Stimulated activated CD4-positive, alpha-beta T cell treated with anti-CD3 and anti-CD28 coated beads, TNF-alpha, amount 100 ng/mL, for 48 hours (primary cell): ENCODE results near the gene AMPD3.

Source experiments
- DNase-seq, 3 donors: peaks; one replicate each; pipeline ENCODE4 v3.0.0-alpha.2; 2020; ENCODE audit warnings: low read depth in 3 of 3

The AMPD3 gene

GRCh38 chr11:10461276-10461790, 6.3 kb downstream of the AMPD3 start:
- no peak for DNase-seq

GRCh38 chr11:10462746-10463300, 7.8 kb downstream of the AMPD3 start:
- no peak for DNase-seq

GRCh38 chr11:10473371-10473770, 18.3 kb downstream of the AMPD3 start:
- no peak for DNase-seq

DNA sequence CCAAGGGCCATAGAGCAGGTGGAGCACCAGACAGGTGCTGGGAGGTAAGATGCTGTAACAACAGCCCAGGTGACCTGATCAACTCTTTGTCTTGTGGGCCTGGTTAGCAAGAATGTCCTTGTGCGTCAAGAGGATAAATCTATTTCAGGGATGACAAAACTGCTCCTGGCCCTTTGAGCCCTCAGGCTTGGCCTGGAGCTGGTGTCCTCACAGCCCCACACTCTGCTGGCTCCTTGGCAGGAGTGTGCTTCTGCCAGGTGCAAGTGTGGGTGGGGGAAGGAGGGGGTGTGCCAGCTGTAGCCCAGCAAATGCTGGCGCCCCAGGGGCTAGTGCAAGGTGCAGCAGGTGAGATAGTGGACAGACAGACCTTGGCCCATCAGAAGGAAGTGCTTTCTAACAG, 19.5 kb downstream of the AMPD3 start:
- no peak for DNase-seq

DNA sequence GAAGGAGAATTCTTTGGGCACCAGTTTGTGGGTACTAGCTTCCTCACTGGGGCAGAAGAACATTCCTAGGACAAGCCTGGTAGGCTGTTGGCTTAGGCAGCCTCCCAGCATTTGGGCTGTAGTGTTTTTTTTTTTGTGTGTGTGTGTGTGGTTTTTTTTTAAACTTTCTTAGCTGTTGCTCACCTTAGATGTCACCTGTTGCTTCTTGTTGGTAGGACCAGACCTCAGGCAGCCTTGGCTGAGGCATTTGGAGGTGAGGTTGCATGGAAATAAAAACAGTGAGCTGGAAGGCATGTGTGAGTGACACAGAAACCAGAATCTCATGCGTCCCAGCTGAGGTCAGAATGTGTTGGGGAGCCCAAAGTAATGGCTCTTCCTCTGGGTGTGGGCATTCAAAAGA, 21.3 kb downstream of the AMPD3 start:
- no peak for DNase-seq

DNA sequence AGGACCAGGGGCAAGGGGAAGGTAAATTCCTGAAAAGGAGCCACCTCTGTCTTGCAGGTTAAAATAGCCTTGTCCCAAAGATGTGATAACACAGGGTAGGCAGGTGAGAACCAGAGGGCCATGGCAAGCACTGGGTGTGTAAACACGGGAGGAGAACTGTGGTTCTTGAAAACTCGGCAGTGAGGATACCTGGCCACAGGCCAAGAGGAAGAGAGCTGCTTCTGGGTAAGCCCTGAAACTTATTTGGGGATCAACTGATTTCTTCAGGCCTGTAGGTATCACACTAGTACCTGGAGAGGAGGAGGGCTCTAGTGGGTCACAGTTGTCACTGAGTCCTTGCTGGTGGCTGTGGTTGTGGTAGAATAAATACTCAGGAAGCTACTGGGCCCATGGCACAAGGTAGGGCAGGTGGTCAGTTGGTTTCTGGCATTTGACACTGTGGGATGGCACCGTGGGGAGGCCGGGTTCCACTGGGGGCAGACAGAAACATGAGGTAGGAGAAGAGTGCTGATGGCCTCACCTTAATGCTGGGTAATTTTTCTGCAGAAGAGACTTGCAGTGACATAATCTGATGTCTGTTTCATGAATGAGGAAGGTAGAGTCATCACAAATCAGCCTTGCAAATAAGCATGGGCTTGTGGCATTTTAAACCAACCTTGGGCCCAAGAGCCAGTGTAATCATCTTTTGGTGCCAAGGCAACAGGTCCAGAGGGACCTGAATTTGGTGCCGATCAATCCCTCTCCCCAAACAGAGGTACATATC, 22.0 kb downstream of the AMPD3 start:
- no peak for DNase-seq

DNA sequence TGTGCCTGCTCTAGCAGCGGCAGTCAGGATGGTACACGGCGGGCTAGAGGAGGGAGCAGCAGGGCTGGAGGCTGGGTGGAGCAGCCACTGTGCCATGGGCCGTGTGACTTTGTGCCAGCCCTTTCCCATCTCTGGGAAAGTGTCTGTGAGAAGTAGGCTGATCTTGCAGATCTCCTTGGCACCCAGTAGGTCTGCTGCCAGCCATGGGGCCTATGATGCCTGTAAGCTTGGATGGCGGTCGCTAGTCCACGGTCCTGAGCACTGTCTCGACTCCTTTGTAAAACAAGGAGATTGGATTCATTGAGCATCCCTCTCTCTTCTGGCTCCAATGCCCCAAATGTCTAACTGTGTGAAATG, 22.6 kb downstream of the AMPD3 start:
- DNase-seq: no peak

- no peak for DNase-seq
These were observed 23.0 kb downstream of the AMPD3 start for GRCh38 chr11:10478066-10478465.

DNA sequence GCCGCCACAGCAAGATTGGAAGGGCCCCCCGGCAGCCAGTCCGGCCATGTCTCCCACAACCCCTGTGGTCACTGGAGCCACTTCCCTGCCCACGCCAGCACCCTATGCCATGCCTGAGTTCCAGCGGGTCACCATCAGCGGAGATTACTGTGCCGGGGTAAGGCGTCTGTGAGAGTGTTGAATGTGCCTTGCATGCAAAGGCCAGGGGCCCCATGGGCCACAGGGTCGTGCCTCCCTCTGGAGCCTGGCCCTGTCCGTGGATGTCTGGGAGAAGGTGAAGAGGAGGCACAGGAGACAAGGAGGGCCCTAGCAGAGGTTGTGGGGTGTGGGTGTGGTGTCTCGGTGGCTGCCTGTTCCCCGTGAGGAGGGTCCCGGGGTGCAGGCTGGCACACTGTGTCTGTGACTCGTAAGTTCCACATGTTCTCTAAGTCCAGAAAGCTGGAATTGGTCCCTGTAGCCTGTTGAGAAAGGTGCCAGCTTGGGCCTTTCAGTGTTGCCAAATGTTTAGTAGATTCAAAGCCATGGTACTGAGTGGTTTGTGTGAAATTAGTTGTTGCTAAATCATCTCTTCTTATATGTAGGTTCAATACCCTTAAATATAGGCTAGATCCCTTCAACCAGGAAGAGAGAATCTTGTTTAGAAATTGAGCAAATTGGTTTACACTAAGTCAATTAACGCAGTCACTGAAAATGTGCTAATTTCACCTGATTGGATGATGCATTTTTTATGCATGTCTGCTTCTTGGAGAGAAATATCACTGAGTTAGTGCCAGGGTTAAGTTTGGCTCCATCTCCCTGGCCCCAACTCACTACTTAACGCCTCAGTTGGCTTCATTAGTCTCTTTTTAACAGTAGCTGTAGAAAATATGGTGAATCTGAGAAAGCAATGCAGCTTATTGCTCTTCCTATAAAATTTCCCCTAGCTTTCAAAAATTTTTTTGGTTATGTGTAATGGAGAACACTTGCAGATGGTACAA, 23.8 kb downstream of the AMPD3 start:
- no peak for DNase-seq

GRCh38 chr11:10480026-10480425, 25.0 kb downstream of the AMPD3 start:
- no peak for DNase-seq

- DNase-seq: no peak
These were observed 25.7 kb downstream of the AMPD3 start for GRCh38 chr11:10480760-10481159.

DNA sequence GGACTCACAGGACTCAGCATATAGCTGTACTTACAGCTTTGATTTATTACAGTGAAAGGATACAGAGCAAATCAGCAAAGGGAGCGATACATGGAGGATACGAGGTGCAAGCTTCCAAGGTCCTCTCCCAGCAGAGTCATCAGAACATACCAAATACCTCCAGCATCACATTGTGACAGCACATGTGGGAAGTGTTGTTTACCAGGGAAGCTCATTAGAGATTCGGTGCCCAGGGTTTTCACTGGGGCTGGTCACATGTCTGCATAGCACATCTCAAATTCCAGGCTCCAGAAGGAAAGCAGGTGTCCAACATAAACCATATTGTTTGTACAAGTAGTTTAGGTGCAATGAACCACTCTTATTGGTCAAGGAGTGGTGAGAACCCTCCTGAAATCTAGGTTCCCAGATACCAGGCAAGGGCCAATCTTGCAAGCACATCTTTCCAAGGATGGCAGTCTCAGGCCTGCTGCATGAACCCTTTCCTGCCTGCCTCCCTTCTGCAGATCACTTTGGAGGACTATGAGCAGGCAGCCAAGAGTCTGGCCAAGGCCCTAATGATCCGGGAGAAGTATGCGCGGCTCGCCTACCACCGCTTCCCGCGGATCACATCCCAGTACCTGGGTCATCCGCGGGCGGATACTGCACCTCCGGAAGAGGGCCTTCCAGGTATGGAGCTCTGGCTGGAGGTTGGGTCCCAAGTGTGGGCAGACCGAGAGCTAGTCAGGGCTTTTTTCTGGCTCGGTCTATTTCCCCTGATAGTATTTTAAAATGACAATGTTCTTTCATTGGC, 26.7 kb downstream of the AMPD3 start:
- DNase-seq: no peak

DNA sequence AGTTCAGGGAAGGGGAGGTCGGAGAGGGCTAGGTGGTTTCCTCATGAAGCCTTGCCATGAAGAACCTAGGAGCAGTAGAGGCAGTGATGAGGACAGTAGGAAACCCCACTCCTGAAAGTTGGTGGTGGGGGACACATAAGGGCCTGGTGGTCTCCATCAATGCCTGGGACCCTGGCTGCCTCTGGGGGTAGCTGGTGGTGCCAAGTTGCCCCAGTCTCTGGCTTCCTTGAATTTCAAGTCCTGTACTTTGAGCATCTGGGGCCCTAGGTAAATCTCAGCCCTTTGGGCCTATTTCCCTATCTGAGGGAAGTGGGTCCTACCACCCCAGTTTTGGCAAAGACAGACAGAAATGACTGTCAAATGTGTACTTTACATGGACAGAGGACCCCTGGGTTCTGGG, 28.1 kb downstream of the AMPD3 start:
- DNase-seq: no peak

DNA sequence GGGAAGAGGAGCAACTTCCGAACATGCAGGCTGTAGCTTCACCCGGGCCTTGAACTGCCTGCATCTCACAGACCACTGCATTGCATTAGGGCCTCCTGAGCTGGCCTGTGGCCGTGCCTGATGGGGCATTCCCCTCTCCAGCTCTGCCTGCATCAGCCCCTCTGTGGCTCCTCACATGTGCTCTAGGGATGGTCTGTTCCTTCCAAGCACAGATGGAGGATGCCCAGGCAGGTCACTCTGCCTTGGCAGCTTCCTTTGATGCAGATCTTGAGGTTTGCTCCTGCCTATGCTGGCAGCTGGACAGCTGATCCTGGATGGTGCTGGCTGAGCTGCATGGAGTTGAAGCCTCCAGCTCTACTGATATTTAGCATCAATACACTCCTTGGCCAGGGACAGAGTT, 28.5 kb downstream of the AMPD3 start:
- DNase-seq: no peak

- no peak for DNase-seq
These were observed 29.6 kb downstream of the AMPD3 start for GRCh38 chr11:10484461-10485180.

DNA sequence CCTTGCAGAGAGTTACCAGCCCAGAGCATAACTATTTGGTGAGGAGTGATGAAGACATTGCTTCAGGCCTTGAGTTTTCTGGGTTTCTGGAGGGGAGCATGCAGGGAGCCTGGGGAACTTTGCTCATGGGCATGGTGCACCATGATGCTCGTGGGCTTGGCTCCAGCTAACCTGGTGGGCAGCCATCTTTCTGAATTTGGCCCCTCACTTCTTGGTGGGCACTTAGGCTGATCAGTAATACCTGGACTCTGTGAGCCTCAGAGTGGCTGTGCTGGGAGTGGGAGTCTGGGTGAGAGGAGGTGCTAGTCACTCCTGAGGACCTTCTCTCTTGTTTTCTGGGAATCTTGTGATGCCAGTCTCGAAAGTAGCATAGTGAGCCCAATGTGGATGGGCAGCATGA, 30.6 kb downstream of the AMPD3 start:
- no peak for DNase-seq

DNA sequence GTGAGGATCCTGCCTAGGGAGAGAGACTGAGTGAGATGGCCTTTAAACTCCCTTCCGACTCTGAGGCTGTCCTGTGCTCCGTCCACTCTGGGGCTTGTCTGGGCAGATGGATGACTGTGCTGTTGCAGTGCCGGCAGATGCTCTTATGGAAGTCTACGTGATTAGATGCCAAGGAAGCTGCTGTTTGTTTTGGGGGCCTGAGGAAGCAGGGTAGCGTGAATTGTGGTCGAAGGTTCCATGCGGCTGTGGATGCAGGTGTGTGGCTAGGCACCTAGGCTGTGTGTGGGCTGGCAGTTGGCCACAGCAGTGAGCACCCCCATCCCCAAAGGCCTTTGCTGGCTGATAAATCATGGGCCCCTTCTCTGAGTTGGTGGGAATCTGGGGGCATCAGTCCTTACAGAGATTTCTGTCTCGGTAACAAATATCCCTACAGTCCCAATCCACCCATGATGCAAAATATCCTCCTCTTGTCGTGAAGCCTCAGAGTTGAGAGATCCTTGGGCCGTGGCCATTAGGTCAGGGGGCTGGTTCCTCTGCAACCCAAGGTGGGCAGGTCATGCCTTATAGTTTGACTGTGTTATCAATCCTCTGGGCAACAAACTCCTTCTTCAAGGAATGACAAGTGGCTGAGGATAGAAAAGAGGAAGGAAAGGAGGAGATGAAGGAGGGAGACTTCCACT, 31.2 kb downstream of the AMPD3 start:
- DNase-seq: no peak

DNA sequence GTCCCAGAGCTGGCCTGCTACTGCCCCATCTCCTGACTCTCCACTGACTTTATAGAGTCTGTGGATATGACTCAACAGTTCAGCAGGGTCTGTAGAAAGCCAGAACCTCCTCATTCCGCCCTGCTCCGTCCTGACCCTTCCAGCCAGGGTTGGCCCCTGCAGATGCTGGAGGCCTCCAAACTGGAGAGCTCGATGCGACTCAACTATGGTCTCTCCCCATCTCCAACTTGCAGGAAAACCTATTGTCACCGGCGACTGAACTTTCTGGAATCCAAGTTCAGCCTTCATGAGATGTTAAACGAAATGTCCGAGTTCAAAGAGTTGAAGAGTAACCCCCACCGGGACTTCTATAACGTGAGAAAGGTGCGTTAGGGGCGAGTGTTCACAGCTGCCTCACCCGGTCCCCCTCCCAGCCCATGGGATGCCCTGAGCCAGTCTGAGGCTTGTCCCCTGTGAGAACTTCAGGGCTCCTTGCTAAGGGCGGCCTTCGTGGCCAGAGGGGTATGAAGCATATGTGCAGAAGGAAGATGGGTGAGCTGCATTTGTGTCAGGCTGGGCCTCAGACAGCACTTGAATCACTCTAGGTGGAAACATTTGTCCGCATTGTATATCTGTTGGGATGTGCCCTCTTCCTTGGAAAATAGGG, 32.1 kb downstream of the AMPD3 start:
- no peak for DNase-seq

DNA sequence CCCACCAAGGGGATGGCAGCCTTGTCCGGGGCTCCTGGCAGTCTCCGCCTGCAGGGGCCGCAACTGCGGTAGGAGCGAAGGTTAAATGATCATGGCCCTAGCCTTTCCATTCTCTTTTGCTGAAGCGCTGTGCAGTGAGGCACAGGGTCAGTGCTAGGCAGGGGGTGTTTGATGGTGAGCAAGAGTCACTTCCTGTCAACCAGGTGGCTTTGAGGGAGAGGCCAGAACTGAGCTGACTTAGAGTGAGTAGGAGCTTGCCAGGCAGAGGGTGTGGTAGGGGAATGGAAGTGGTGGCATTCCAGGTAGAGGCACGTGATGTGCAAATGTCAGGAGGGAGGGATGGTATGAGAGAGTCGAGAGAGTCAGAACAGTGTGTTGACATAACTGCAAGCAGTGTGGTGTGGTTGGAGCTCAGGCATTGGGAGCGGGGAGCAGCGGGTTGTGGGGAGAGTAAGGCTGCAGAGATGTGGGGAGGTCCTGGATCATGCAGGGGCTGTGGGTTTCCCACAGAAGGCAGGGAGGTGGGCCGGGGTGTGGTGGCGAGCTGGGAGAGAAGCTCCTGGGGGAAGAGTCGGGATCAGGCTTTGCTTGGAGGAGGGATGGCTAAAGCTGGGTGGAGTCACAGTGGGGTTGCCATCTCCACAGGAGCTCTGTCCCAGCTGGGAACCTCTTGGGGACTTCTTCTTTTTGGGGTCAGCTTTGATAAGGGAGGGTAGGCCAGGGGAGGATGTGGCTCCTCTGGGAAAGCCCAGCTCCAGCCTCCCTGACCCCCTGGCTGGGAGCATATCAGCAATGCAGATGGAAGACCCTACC, 33.3 kb downstream of the AMPD3 start:
- DNase-seq: no peak
